Measurements from ENCODE around the gene GJD4. TPM values are rescaled to one million over a fixed set of nuclear protein-coding genes. Genes with fewer than 3 reads are reported as not detected.

GJD4 gene
- polyA plus RNA-seq, 2 of the 4 experiments (the other 2 are of a cell fraction), result not detected

DNA sequence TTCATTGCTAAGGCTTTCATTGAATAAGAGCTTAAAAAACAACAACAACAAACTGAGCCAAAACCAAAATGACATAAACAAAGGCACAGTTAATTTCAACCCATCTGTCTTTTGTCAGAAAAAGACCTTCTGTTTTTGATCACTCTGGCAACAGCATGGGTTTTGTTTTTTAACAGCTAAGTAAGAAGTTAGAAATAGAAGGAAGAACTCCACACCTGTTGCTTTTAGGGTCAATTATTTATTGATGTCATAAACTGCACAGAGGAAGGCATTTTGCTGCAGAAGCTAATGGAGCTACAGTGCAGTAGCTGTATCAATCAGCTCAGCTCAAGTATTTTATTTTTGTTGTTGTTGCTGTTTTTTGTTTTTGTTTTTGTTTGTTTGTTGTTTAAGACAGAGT lies 16.3 kb upstream of the GJD4 start:
- ChIA-PET POLR2A (no interaction called here), CTCF (interaction anchor here (0.9 to 1.2 kb wide), 3 partner anchors 12 to 46 kb away, joined by 3 to 7 read pairs (median 3); no protein-coding TSS in a partner anchor)
- Histone ChIP-seq H3K4me1 (no peaks in the 10 kb centered on the region), H3K27ac (no peak overlapping the region), H3K9me3 (peaks cover 15% of the 10 kb centered on the region; the same call in 2 of the 3 replicates), H3K4me3 (no peak overlapping the region), H3K4me2 (no peak overlapping the region)
- ATAC-seq (no peak), DNase-seq (ENCODE audit: low read depth in 1 of 2, low spot score in 1 of 2) (no peak), FAIRE-seq (no peak)
- TF ChIP-seq CEBPB (IDR thresholded peaks at IDR 0.05) (no peak), E2F6 (IDR thresholded peaks at IDR 0.05; ENCODE audit: borderline replicate concordance, low read depth) (no peak)

DNA sequence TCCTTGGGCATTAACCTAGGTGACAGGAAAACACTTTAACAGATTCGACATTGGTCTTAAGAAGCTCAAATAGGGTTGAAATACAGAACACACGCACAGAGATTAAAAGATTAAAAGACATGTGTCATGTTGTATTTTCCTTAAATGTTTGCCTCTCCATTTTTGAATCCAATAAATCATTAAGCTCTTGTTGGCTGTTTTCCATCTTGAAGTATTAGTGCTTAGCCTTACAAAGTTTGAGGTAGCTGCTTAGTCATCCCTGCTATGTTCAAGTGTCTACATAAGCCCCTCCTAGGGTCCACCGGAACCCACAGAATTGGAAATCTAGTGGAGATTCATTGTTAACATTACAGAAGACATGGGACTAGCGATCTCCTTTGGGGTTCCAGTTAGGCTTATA lies 12.7 kb upstream of the GJD4 start:
- H3K27ac ChIP-seq, result no peak overlapping the region
- peaks cover 15% of the 10 kb centered on the region; the same call in 2 of the 3 replicates for H3K9me3 ChIP-seq
- TF ChIP-seq CBX8 (IDR thresholded peaks at IDR 0.05) (no peak), FOSB (CRISPR knock-in tag; IDR thresholded peaks at IDR 0.05) (no peak), RARB (CRISPR knock-in tag; IDR thresholded peaks at IDR 0.05) (no peak), SREBF2 (IDR thresholded peaks at IDR 0.05) (no peak), KDM1A (IDR thresholded peaks at IDR 0.05; ENCODE audit: low read depth) (no peak), HES2 (IDR thresholded peaks at IDR 0.05) (no peak), MYC (IDR thresholded peaks at IDR 0.05; ENCODE audit: borderline replicate concordance, low read length) (no peak)
- H3K4me2 ChIP-seq, result no peak overlapping the region
- no peak overlapping the region for H3K4me3 ChIP-seq
- ChIA-PET CTCF (interaction anchor here (1.2 to 1.4 kb wide), 2 partner anchors 29 to 217 kb away, joined by 3 to 5 read pairs; no protein-coding TSS in a partner anchor), POLR2A (no interaction called here)
- 37% methylated on average over 4 of the region's 4 CpGs for WGBS (ENCODE audit: missing lambda C conversion rate)
- no peak for ATAC-seq
- H3K4me1 ChIP-seq, result no peaks in the 10 kb centered on the region
- no peak for FAIRE-seq
- no peak for DNase-seq (ENCODE audit: low read depth in 1 of 2, low spot score in 1 of 2)

- CTCF ChIA-PET, result interaction anchor here (1.6 kb wide), 1 partner anchor 9 kb away, joined by 3 read pairs; no protein-coding TSS in a partner anchor
- H3K4me2 ChIP-seq, result no peak overlapping the region
- H3K9me3 ChIP-seq, result peaks cover 15% of the 10 kb centered on the region; the same call in 2 of the 3 replicates
- DNase-seq (ENCODE audit: low read depth in 1 of 2, low spot score in 1 of 2) (no peak), ATAC-seq (no peak), FAIRE-seq (no peak)
- no peak overlapping the region for H3K4me3 ChIP-seq
- 56% methylated on average over 14 of the region's 14 CpGs for WGBS (ENCODE audit: missing lambda C conversion rate)
- TF ChIP-seq TP53 (CRISPR knock-in tag; IDR thresholded peaks at IDR 0.05) (no peak), KDM5A (IDR thresholded peaks at IDR 0.05) (no peak)
- TF ChIP-seq, protein P1, sequence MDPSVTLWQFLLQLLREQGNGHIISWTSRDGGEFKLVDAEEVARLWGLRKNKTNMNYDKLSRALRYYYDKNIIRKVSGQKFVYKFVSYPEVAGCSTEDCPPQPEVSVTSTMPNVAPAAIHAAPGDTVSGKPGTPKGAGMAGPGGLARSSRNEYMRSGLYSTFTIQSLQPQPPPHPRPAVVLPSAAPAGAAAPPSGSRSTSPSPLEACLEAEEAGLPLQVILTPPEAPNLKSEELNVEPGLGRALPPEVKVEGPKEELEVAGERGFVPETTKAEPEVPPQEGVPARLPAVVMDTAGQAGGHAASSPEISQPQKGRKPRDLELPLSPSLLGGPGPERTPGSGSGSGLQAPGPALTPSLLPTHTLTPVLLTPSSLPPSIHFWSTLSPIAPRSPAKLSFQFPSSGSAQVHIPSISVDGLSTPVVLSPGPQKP (IDR thresholded peaks at IDR 0.05; ENCODE audit: low read depth, low read length), result no peak
- TF ChIP-seq, protein P2, sequence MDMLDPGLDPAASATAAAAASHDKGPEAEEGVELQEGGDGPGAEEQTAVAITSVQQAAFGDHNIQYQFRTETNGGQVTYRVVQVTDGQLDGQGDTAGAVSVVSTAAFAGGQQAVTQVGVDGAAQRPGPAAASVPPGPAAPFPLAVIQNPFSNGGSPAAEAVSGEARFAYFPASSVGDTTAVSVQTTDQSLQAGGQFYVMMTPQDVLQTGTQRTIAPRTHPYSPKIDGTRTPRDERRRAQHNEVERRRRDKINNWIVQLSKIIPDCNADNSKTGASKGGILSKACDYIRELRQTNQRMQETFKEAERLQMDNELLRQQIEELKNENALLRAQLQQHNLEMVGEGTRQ (IDR thresholded peaks at IDR 0.05), result no peak
- POLR2A ChIA-PET, result no interaction called here
- no peak overlapping the region for H3K27ac ChIP-seq
- no peaks in the 10 kb centered on the region for H3K4me1 ChIP-seq
Observed at GRCh38 chr10:35594115-35595079, 10.7 kb upstream of the GJD4 start.

DNA sequence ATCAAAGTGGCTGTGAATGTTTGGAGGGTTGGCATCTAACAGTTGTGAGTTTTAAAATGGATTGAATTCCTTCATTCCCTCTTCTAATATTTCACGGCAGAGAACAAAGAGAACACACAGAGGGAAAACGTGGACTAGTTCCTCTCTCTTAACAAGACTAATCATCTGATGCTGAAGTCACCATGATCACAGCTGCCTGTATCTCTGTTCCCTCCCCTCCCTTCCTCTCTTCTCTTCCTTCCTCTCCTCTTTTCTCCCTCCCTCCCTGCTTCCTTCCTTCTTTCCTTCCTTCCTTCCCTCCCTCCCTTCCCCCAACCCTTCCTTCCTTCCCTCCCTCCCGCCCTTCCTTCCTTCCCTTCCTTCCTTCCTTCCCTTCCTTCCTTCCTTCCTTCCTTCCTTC lies 10.0 kb upstream of the GJD4 start:
- DNase-seq (ENCODE audit: low read depth in 1 of 2, low spot score in 1 of 2), result no peak
- Histone ChIP-seq H3K4me1 (no peaks in the 10 kb centered on the region), H3K27ac (no peak overlapping the region), H3K4me2 (no peak overlapping the region), H3K9me3 (peaks cover 15% of the 10 kb centered on the region; the same call in 2 of the 3 replicates), H3K4me3 (no peak overlapping the region)
- ATAC-seq, result no peak
- CTCF ChIA-PET, result no interaction called here
- WGBS (ENCODE audit: missing lambda C conversion rate), result 55% methylated on average over 2 of the region's 3 CpGs
- no peak for FAIRE-seq
- TF ChIP-seq EHMT2 (IDR thresholded peaks at IDR 0.05; ENCODE audit: low read depth), result no peak
- no peak for TF ChIP-seq CEBPB (IDR thresholded peaks at IDR 0.05)
- TF ChIP-seq ZC3H11A (IDR thresholded peaks at IDR 0.05), result no peak
- TF ChIP-seq CBX2 (IDR thresholded peaks at IDR 0.05; ENCODE audit: borderline replicate concordance, low read depth), result no peak
- TF ChIP-seq ZFP36 (IDR thresholded peaks at IDR 0.05; ENCODE audit: borderline replicate concordance, partially characterized antibody), result no peak
- no peak for TF ChIP-seq GATA3 (IDR thresholded peaks at IDR 0.05; ENCODE audit: borderline replicate concordance)
- TF ChIP-seq, protein P1 (IDR thresholded peaks at IDR 0.05; ENCODE audit: low read depth, low read length), result no peak
- TF ChIP-seq RNF2 (IDR thresholded peaks at IDR 0.05; ENCODE audit: borderline replicate concordance, low read depth), result no peak
- TF ChIP-seq SREBF2 (IDR thresholded peaks at IDR 0.05), result no peak
- TF ChIP-seq BHLHE40 (IDR thresholded peaks at IDR 0.05; ENCODE audit: low read depth, low read length), result no peak
- no peak for TF ChIP-seq NPAS2 (CRISPR knock-in tag; IDR thresholded peaks at IDR 0.05; ENCODE audit: borderline replicate concordance)
- POLR2A ChIA-PET, result no interaction called here
